ENCODE results near the gene TMEM170B.
A peak's percentile ranks its signal among the peaks of the same experiment; 100 is the strongest.

TMEM170B gene

GRCh38 chr6:11595903-11596302, 58.4 kb downstream of the TMEM170B start:
- Histone ChIP-seq H4K20me1 (ENCODE audit: insufficient read depth, low read length, poor library complexity, severe bottlenecking) (no peaks in the 10 kb centered on the region), H3K4me1 (ENCODE audit: insufficient read depth, low read length, poor library complexity, severe bottlenecking) (no peaks in the 10 kb centered on the region), H3K36me3 (ENCODE audit: insufficient read depth, low read length) (no peaks in the 10 kb centered on the region), H3K9me2 (replicated peaks; ENCODE audit: low read depth, low read length) (no peaks in the 10 kb centered on the region), H3F3A (ENCODE audit: low read depth) (no peaks in the 10 kb centered on the region), H3K9ac (ENCODE audit: low read depth, low read length, poor library complexity, severe bottlenecking) (no peak overlapping the region), H3K79me2 (ENCODE audit: insufficient read depth, low read length) (no peaks in the 10 kb centered on the region), H3K4me2 (ENCODE audit: low read depth, low read length, poor library complexity, severe bottlenecking) (no peak overlapping the region), H3K4me3 (ENCODE audit: low read length, poor library complexity, severe bottlenecking) (no peak overlapping the region), H3K9me3 (ENCODE audit: insufficient read depth, low read depth, low read length) (no peaks in the 10 kb centered on the region), H3K27me3 (ENCODE audit: insufficient read depth, low read length, poor library complexity, severe bottlenecking) (no peaks in the 10 kb centered on the region), H2AFZ (ENCODE audit: low read length) (no peak overlapping the region)
- TF ChIP-seq EZH2phosphoT487 (IDR thresholded peaks at IDR 0.05; ENCODE audit: borderline replicate concordance): no peak
- TF ChIP-seq, protein P1, sequence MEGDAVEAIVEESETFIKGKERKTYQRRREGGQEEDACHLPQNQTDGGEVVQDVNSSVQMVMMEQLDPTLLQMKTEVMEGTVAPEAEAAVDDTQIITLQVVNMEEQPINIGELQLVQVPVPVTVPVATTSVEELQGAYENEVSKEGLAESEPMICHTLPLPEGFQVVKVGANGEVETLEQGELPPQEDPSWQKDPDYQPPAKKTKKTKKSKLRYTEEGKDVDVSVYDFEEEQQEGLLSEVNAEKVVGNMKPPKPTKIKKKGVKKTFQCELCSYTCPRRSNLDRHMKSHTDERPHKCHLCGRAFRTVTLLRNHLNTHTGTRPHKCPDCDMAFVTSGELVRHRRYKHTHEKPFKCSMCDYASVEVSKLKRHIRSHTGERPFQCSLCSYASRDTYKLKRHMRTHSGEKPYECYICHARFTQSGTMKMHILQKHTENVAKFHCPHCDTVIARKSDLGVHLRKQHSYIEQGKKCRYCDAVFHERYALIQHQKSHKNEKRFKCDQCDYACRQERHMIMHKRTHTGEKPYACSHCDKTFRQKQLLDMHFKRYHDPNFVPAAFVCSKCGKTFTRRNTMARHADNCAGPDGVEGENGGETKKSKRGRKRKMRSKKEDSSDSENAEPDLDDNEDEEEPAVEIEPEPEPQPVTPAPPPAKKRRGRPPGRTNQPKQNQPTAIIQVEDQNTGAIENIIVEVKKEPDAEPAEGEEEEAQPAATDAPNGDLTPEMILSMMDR (conservative IDR thresholded peaks at IDR 0.05; ENCODE audit: low read length): peak; percentile 49

GRCh38 chr6:11596640-11597237, 59.2 kb downstream of the TMEM170B start:
- no peaks in the 10 kb centered on the region for H4K20me1 ChIP-seq (ENCODE audit: insufficient read depth, low read length, poor library complexity, severe bottlenecking)
- no peaks in the 10 kb centered on the region for H3K4me1 ChIP-seq (ENCODE audit: insufficient read depth, low read length, poor library complexity, severe bottlenecking)
- TF ChIP-seq, protein P1 (conservative IDR thresholded peaks at IDR 0.05; ENCODE audit: low read length): no peak
- no peak for TF ChIP-seq EZH2phosphoT487 (IDR thresholded peaks at IDR 0.05; ENCODE audit: borderline replicate concordance)
- no peak overlapping the region for H3K4me2 ChIP-seq (ENCODE audit: low read depth, low read length, poor library complexity, severe bottlenecking)
- no peak overlapping the region for H3K4me3 ChIP-seq (ENCODE audit: low read length, poor library complexity, severe bottlenecking)
- no peaks in the 10 kb centered on the region for H3K9me3 ChIP-seq (ENCODE audit: insufficient read depth, low read depth, low read length)
- H2AFZ ChIP-seq (ENCODE audit: low read length): no peak overlapping the region
- no peak overlapping the region for H3K9ac ChIP-seq (ENCODE audit: low read depth, low read length, poor library complexity, severe bottlenecking)
- H3K9me2 ChIP-seq (replicated peaks; ENCODE audit: low read depth, low read length): no peaks in the 10 kb centered on the region
- H3K27me3 ChIP-seq (ENCODE audit: insufficient read depth, low read length, poor library complexity, severe bottlenecking): no peaks in the 10 kb centered on the region
- no peaks in the 10 kb centered on the region for H3F3A ChIP-seq (ENCODE audit: low read depth)
- no peaks in the 10 kb centered on the region for H3K36me3 ChIP-seq (ENCODE audit: insufficient read depth, low read length)
- H3K79me2 ChIP-seq (ENCODE audit: insufficient read depth, low read length): no peaks in the 10 kb centered on the region

DNA sequence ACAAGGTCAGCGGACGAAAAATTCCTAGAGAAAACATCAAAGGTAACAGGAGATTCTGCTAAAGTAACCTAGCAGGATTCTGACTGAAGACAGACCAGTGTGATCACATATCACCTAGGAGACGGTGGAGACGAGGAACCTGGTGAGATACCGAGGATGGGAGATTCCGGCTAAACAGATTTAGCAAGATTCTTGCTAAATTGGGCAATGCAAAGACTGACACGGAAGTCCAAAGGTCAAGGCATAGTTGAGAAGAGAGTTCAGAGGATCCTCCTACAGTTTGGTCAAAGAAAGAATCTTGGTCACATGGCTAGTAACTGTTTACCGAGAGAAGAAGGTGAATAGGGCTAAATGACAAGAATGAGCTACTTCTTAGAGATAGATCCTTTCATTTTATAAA, 61.1 kb downstream of the TMEM170B start:
- H3K4me1 ChIP-seq (ENCODE audit: insufficient read depth, low read length, poor library complexity, severe bottlenecking): no peaks in the 10 kb centered on the region
- no peaks in the 10 kb centered on the region for H3K36me3 ChIP-seq (ENCODE audit: insufficient read depth, low read length)
- no peaks in the 10 kb centered on the region for H3K9me3 ChIP-seq (ENCODE audit: insufficient read depth, low read depth, low read length)
- TF ChIP-seq, protein P1 (conservative IDR thresholded peaks at IDR 0.05; ENCODE audit: low read length): no peak
- TF ChIP-seq EZH2phosphoT487 (IDR thresholded peaks at IDR 0.05; ENCODE audit: borderline replicate concordance): no peak
- H3F3A ChIP-seq (ENCODE audit: low read depth): no peaks in the 10 kb centered on the region
- no peak overlapping the region for H3K4me3 ChIP-seq (ENCODE audit: low read length, poor library complexity, severe bottlenecking)
- no peak overlapping the region for H3K4me2 ChIP-seq (ENCODE audit: low read depth, low read length, poor library complexity, severe bottlenecking)
- no peaks in the 10 kb centered on the region for H3K9me2 ChIP-seq (replicated peaks; ENCODE audit: low read depth, low read length)
- no peak overlapping the region for H2AFZ ChIP-seq (ENCODE audit: low read length)
- no peak overlapping the region for H3K9ac ChIP-seq (ENCODE audit: low read depth, low read length, poor library complexity, severe bottlenecking)
- H3K79me2 ChIP-seq (ENCODE audit: insufficient read depth, low read length): no peaks in the 10 kb centered on the region
- no peaks in the 10 kb centered on the region for H3K27me3 ChIP-seq (ENCODE audit: insufficient read depth, low read length, poor library complexity, severe bottlenecking)
- no peaks in the 10 kb centered on the region for H4K20me1 ChIP-seq (ENCODE audit: insufficient read depth, low read length, poor library complexity, severe bottlenecking)

Data from Loucy (cell line).